Measurements from ENCODE around the gene RAC3.

The RAC3 gene

GRCh38 chr17:81999976-82000802, 31.3 kb upstream of the RAC3 start:
- no peak for DNase-seq

- no peak for DNase-seq
These were observed 30.5 kb upstream of the RAC3 start for GRCh38 chr17:82000803-82001570.

GRCh38 chr17:82001571-82002056, 29.9 kb upstream of the RAC3 start:
- no peak for DNase-seq

- no peak for DNase-seq
These were observed 27.8 kb upstream of the RAC3 start for GRCh38 chr17:82003411-82004381.

DNA sequence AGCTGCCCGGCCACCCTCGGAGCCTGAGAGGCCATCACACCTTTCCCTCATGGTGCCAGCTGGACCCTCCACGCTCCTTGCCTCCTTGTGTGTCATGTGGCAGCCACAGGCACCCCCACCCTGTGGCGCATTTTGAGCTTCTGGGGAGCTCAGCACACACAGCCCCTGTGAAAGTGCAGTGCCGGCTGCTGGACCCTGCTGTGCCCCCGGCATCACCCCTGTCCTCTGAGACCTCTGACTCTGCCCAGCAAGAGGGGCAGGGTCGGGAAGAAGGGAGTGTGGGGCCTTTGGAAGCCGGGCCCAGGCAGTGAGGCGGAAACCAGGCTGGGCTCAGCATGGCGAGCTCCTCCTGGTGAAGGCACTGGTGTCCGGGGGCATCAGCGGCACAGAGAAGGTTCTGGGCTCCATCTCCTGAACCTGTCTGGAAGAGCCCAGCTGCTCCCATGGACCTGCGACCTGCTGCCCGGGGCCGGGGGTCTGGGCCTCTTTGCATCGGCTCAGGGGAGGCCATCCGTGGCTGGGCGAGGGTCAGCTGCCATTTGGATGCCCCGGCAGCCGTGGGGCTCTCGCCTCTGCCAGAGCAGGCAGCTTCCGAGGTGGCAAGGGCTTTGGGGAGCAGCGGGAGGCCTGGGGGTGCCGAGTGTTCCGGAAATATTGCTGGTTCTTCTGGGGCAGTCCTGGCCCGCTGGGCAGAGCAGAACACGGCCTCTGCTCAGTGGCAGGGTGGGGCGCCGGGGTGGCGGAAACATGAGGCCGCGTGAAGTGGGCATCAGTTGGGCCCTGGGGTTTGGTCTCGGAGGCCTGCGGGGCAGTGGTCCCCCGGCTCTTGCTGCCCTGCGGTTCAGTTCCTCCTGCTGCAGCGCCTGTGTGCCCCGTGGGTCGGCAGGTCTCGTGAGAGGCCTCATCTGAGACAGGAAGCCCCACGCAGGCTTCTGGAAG, 26.7 kb upstream of the RAC3 start:
- DNase-seq = no peak

DNA sequence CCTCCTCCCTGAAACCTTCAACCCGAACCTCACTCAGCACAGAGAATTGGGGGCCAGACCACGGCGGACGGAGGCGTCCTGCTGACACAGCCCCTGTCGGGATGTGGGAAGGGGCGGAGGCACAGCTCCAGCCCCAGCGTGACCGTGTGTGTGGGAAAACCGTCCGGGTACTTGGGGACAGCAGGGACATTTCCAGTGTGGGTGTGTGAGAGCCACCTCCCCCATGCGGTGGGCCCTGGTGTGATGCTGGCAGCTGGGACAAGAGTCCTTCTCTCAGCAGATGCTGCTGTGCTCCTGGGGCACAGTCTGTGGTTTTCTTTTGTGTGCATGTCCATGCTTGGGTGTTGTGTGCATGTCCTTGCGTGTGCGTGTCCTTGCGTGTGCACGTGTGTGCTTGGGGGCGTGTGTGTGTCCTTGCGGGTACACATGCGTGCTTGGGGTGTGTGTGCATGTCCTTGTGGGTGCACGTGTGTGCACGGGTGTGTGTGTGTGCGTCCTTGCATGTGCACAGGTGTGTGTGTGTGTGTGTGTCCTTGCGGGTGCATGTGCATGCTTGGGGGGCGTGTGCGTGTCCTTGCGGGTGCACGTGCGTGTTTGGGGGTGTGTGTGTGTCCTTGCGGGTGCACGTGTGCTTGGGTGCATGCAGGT, 25.7 kb upstream of the RAC3 start:
- no peak for DNase-seq

DNA sequence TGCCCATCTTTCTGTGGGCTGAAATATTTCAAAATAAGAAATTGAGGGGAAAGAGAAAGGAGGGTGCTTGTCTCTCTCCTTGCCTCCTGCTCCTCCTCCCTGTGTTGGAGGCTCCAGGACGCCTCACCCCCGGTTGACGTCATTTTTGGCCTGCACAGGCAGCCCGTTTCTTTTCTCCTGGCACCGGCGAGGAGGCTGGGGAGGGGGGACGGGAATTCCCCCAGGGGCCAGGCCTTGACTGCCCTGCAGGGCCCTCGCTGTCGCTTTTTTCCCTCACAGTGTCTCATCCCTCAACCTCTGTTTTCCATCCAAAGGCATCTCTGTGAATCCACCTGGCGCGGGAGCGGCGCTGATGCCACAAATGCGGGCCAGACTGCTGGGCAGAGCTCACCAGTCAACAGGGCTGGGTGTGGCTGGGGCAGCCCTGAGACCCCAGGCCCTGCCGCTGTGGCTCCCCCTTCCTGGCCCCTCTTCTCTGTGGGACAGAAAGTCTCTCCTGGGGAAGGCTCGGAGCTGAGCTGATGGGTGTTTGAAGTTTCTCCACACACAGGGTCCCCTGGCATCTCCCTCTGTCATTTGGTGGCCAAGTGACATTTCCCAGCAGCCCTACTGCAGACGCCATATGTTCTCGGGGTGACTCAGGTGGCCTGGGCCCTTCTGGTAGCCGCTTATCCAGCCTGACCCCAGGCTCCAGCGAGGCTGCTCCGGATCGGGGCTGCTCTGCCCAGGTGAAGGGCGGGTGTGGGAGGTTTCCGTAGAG, 24.8 kb upstream of the RAC3 start:
- no peak for DNase-seq

DNA sequence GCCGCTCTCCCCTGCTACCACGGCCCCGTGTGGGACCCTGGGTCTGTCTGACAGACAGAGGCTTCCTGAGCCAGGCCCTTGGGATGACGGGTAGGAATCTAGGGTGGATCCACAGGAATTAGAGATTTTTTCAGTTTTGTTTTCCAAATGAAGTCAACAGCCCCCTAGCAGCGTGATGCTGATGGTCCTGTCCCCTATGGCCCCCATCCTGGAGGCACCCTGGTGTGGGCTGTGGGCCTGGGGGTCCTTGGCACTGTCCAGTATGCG, 24.3 kb upstream of the RAC3 start:
- DNase-seq = no peak

DNA sequence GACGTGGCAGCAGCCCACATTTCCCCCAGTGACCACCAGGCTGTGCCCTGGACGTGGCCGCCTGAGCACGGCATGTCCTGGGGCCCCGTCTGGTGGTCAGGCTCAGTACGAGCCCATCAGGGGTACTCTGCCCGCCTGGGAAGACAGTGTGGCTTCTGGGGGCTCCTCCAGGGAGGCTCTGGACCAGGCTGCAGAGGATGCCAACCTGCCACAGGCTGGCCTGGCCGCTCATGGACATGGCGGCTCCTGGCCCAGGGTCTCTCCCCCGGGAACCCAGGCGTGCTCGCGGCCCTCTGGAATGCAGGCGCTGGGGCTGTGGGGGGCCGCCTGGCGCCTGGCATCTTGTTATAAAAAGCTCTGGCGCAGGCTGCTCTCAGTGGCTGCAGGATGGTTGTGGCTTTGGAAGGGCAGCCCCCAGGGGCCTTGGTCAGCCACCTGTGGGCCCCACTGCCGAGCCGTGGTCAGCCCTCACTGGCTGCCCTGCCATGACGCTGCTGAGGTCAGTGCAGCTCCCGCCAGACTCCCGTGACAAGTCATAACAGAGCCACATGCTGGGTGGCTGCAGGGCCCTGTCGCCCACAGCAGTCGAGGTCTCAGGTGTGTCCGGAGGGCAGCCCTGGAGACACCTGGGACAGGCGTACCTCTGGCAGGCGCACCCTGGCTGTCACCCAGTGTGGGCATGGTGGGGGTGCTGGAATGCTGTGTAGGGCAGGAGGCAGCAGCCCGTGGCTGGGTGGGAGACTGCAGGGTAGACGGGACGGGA, 23.8 kb upstream of the RAC3 start:
- no peak for DNase-seq

- DNase-seq = no peak
These were observed 23.1 kb upstream of the RAC3 start for GRCh38 chr17:82008258-82008940.

GRCh38 chr17:82008941-82009405, 22.5 kb upstream of the RAC3 start:
- no peak for DNase-seq

- DNase-seq = no peak
These were observed 22.1 kb upstream of the RAC3 start for GRCh38 chr17:82009413-82009812.

DNA sequence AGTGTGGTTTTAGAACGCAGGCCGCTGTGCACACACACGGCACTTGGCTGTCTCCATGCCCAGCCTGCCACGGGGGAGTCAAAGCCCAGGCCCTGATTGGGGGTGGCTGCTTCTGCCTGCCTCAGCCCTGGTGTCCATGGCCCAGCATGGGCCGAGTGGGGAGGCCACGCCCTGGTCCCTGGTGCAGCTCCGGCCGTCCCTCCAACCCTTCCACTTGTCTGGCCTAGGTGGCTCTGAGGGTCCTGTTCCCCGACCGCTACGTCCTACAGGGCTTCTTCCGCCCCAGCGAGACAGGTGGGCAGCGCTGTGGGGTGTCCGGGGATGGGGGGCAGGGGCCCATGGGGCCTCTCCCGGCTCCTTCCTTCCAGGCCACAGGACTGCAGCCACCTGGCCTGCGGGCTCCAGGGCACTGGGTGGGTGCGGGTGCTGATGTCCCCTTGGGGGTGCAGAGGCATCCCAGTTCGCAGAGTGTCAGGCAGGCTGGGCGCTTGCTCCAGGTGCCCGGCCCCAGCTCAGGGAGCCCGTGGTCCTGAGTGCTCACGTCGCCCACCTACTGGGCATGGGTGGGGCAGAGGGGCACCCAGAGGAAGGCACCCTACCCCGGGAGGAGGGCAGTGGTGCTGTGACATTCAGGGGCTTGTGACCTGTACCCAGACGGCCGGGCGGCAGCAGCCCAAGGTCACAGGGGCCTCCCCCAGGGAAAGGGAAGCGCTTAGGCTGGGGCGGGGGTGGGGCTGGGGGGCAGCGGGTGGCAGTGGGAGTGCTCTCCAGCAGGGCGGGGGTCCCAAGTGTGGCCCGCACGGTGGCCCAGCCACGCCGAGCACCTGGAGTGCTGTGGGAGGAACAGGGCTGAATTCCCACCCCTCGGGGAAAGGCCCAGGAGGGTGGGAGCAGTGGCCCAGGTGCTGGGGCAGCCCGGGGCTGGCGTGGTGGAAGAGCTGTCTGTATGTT, 20.6 kb upstream of the RAC3 start:
- no peak for DNase-seq

DNA sequence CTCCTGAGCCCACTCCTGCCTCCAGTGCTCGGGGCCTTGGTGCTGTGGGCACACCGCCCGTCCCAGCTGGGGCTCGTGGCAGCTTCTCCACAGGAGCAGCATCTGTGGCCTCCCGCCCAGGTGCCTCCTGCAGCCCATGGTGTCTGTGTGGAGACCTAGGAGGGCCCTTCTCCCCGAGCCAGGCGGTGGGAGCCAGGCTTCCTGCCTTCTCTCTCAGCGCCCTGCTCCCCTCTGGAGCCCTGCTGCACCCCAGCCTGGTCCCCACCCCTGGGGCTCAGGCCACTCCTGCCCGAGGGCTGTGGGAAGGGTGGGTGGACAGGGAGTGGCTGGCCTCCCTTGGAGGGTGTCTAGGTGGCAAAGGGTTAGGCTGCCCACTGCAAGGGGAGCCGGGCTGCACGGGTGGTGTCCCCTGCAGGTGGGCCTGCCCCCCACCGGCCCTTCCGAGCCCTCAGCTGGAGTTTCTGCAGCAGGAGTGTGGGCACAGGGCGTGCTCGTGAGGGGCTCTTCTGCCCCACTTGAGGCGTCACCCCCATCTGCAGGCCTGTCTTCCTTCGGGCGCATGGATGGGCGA, 19.8 kb upstream of the RAC3 start:
- no peak for DNase-seq

DNA sequence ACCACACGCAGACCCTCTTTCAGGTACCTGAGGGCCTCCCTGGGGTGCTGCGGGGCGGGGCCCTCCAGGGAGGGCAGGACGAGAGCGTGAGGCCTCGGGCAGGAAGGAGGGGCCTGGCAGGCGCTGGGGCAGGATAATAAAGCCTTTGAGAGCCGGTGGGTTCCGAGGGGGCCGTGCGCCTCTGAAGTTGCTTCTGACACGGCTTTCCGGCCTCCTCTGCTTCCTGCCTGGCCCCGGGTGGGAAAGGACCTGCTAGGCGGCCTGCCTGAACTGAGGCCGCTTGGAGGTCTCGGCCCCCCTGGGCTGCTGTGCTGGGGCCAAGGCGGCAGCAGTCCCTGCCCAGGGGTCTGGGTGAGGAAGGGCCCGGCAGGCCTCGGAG, 19.2 kb upstream of the RAC3 start:
- no peak for DNase-seq

DNA sequence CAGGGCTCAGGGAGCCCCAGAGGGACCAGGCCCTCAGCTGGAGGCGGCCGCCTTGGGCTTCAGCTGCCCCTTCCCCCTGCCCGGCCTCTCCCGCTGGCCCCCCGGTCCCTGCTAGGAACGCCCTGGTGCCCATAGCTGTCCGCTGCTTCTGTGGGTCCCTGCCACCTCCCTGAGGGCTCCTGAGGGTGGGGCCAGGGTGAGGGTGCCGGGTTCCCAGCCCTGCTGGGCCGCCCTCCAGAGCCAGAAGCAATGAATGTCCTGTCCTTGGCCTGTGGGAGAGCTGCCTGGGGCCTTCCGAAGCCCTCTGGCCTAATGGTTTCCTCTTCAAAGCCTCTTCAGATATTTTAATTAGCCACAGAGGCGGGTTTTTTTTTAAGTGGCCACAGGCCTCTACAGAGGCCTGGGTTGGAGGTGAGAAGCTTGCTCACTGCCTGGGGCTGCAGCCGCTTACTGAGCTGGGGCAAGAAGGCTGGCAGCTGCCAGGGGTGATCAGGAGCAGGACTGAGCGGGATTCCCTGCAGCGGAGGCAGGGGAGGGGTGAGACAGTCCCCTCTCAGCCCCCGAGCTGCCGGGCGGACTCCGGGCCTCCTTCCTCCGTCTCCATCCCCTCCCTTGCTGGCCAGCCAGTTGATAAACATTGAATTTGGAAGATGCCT, 18.7 kb upstream of the RAC3 start:
- no peak for DNase-seq

- no peak for DNase-seq
These were observed 18.1 kb upstream of the RAC3 start for GRCh38 chr17:82013341-82013740.
